Esophagus muscularis mucosa (tissue), 3 donors: Measurements from ENCODE around the gene PSME2.

Experiments
- CTCF ChIP-seq, 3 experiments: fragments of 200-600 bp in 2 of 3; fragments of 450-650 bp in 1 of 3; sonication (generic) in 2 of 3; IDR thresholded peaks; one replicate each; pipeline ENCODE4 v1.5.1; 2017 to 2019; ENCODE audit warnings: antibody characterized with exemption in 3 of 3, mild to moderate bottlenecking in 2 of 3, moderate library complexity in 1 of 3
- POLR2AphosphoS5 ChIP-seq, 2 donors: sonication (generic); formaldehyde crosslinking; IDR thresholded peaks; one replicate each; pipeline ENCODE4 v1.6.1; 2017; ENCODE audit warnings: antibody characterized with exemption in 2 of 2

DNA sequence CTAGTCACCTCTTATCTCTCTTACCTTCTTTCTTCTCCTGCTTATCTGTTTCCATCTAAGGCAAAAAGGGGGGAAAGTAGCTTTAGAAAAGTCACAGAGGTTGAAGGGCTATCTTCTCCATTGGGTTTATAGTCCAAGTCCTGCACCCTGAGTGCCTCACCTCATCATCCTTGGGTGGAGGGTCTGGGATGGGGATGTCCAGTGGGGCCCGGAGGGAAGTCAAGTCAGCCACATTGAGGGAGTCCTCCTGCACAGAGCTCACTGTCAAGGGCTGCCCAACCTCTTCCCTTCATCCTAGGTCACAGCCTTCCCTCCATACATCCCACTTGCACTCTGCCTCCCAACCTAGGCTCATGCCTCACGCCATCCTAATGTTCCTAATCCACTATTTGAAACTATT lies 1.2 kb downstream of the PSME2 start:
- no peak for TF ChIP-seq CTCF (IDR thresholded peaks at IDR 0.05)
- TF ChIP-seq POLR2AphosphoS5 (IDR thresholded peaks at IDR 0.05): no peak
